SK-N-SH treated with all-trans-retinoic acid at 6 μM for 48 hours (cell line): ENCODE data around the gene LMCD1.

Source experiments
- ATAC-seq: fragments of 200-7000 bp; cut with Tn5 transposase; 3 replicates; pipeline ENCODE4 v1.9.1; 2020; ENCODE audit warnings: mild to moderate bottlenecking, moderate library complexity
- ARNTL ChIP-seq: fragments of 450-650 bp; formaldehyde crosslinking; IDR thresholded peaks from 2 replicates; pipeline ENCODE4 v1.5.0; 2020; ENCODE audit warnings: low read depth, mild to moderate bottlenecking, moderate library complexity, borderline replicate concordance
- CSDC2 ChIP-seq: fragments of 250-450 bp; sonication (Bioruptor Pico); IDR thresholded peaks from 2 replicates; pipeline ENCODE4 v1.5.0; 2020; ENCODE audit warnings: mild to moderate bottlenecking, moderate library complexity
- GLIS3 ChIP-seq: fragments of 250-450 bp; sonication (Bioruptor Pico); IDR thresholded peaks from 2 replicates; pipeline ENCODE4 v1.5.0; 2020; ENCODE audit warnings: mild to moderate bottlenecking, moderate library complexity
- ISL1 ChIP-seq: fragments of 250-450 bp; sonication (Bioruptor Pico); IDR thresholded peaks from 2 replicates; pipeline ENCODE4 v2.1.2; 2022; ENCODE audit warnings: mild to moderate bottlenecking, moderate library complexity
- PPARA ChIP-seq: fragments of 250-450 bp; sonication (Bioruptor Pico); IDR thresholded peaks from 2 replicates; pipeline ENCODE4 v1.5.0; 2020; ENCODE audit warnings: mild to moderate bottlenecking, borderline replicate concordance
- SNAI2 ChIP-seq: fragments of 250-450 bp; sonication (Bioruptor Pico); IDR thresholded peaks from 2 replicates; pipeline ENCODE4 v1.5.0; 2020; ENCODE audit warnings: mild to moderate bottlenecking, moderate library complexity
- TCF4 ChIP-seq: fragments of 250-450 bp; sonication (Bioruptor Pico); IDR thresholded peaks from 2 replicates; pipeline ENCODE4 v1.8.0; 2021; ENCODE audit warnings: mild to moderate bottlenecking, moderate library complexity, borderline replicate concordance
- TOX ChIP-seq: fragments of 250-450 bp; sonication (Bioruptor Pico); IDR thresholded peaks from 2 replicates; pipeline ENCODE4 v1.8.0; 2021; ENCODE audit warnings: mild to moderate bottlenecking, moderate library complexity, borderline replicate concordance
- ZC3H10 ChIP-seq: fragments of 250-450 bp; sonication (Bioruptor Pico); IDR thresholded peaks from 2 replicates; pipeline ENCODE4 v1.5.1; 2021; ENCODE audit warnings: mild to moderate bottlenecking, moderate library complexity
- ZFP3 ChIP-seq: fragments of 250-450 bp; sonication (Bioruptor Pico); IDR thresholded peaks from 2 replicates; pipeline ENCODE4 v1.5.0; 2020; ENCODE audit warnings: mild to moderate bottlenecking, moderate library complexity
- ZFP30 ChIP-seq: fragments of 450-650 bp; formaldehyde crosslinking; IDR thresholded peaks from 2 replicates; pipeline ENCODE4 v1.5.0; 2022; ENCODE audit warnings: mild to moderate bottlenecking, moderate library complexity
- ZNF565 ChIP-seq: fragments of 450-650 bp; formaldehyde crosslinking; conservative IDR thresholded peaks from 2 replicates; pipeline ENCODE4 v1.5.0; 2020; ENCODE audit warnings: low read depth, mild to moderate bottlenecking, moderate library complexity
- ZNF70 ChIP-seq: fragments of 450-650 bp; formaldehyde crosslinking; IDR thresholded peaks from 2 replicates; pipeline ENCODE4 v1.5.0; 2020; ENCODE audit warnings: mild to moderate bottlenecking, moderate library complexity
- ZNF8 ChIP-seq: fragments of 450-650 bp; formaldehyde crosslinking; IDR thresholded peaks from 2 replicates; pipeline ENCODE4 v1.5.0; 2020; ENCODE audit warnings: mild to moderate bottlenecking, moderate library complexity
- TF ChIP-seq, protein P1 (sequence below): fragments of 250-450 bp; sonication (Bioruptor Pico); IDR thresholded peaks from 2 replicates; pipeline ENCODE4 v1.5.1; 2021; ENCODE audit warnings: mild to moderate bottlenecking, moderate library complexity
- TF ChIP-seq, protein P2 (sequence below): fragments of 250-450 bp; sonication (Bioruptor Pico); IDR thresholded peaks from 2 replicates; pipeline ENCODE4 v1.8.0; 2021; ENCODE audit warnings: low read depth, mild to moderate bottlenecking, moderate library complexity, borderline replicate concordance
- TF ChIP-seq, protein P3 (sequence below): fragments of 250-450 bp; sonication (Bioruptor Pico); IDR thresholded peaks from 2 replicates; pipeline ENCODE4 v1.5.1; 2020; ENCODE audit warnings: low read depth, mild to moderate bottlenecking, moderate library complexity
- TF ChIP-seq, protein P4 (sequence below): fragments of 250-450 bp; sonication (Bioruptor Pico); IDR thresholded peaks from 2 replicates; pipeline ENCODE4 v1.8.0; 2020; ENCODE audit warnings: mild to moderate bottlenecking, moderate library complexity, borderline replicate concordance
- TF ChIP-seq, protein P5 (sequence below): fragments of 250-450 bp; sonication (Bioruptor Pico); IDR thresholded peaks from 2 replicates; pipeline ENCODE4 v1.5.0; 2020; ENCODE audit warnings: mild to moderate bottlenecking, moderate library complexity

Gene LMCD1

DNA sequence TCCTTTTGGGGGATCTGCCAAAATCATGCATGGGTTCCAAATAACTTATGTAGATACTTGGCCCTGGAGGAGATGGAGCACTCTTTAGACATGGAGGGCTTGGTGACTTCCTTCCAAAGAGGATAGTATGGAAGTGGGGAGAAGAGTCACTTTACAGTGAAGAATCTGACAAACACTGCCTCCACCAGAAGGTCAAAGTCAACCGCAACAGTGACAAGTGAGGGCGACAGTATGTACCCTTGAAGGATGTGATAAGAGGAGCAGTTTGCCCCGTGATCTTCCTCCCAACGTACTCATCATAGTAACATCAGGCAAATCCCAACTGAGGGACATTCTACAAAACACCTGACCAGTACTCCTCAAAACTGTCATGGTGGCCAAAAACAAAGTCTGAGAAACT lies 62.0 kb downstream of the LMCD1 start:
- TF ChIP-seq TOX (CRISPR knock-in tag): no peak
- TF ChIP-seq ZNF70 (CRISPR knock-in tag): no peak
- TF ChIP-seq, protein P1, sequence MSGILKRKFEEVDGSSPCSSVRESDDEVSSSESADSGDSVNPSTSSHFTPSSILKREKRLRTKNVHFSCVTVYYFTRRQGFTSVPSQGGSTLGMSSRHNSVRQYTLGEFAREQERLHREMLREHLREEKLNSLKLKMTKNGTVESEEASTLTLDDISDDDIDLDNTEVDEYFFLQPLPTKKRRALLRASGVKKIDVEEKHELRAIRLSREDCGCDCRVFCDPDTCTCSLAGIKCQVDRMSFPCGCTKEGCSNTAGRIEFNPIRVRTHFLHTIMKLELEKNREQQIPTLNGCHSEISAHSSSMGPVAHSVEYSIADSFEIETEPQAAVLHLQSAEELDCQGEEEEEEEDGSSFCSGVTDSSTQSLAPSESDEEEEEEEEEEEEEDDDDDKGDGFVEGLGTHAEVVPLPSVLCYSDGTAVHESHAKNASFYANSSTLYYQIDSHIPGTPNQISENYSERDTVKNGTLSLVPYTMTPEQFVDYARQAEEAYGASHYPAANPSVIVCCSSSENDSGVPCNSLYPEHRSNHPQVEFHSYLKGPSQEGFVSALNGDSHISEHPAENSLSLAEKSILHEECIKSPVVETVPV (CRISPR knock-in tag): no peak
- no peak for TF ChIP-seq ZFP3
- TF ChIP-seq, protein P2, sequence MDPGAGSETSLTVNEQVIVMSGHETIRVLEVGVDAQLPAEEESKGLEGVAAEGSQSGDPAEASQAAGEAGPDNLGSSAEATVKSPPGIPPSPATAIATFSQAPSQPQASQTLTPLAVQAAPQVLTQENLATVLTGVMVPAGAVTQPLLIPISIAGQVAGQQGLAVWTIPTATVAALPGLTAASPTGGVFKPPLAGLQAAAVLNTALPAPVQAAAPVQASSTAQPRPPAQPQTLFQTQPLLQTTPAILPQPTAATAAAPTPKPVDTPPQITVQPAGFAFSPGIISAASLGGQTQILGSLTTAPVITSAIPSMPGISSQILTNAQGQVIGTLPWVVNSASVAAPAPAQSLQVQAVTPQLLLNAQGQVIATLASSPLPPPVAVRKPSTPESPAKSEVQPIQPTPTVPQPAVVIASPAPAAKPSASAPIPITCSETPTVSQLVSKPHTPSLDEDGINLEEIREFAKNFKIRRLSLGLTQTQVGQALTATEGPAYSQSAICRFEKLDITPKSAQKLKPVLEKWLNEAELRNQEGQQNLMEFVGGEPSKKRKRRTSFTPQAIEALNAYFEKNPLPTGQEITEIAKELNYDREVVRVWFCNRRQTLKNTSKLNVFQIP (CRISPR knock-in tag): no peak
- TF ChIP-seq ISL1 (CRISPR knock-in tag): no peak
- no peak for TF ChIP-seq ARNTL (CRISPR knock-in tag)
- no peak for TF ChIP-seq SNAI2 (CRISPR knock-in tag)
- TF ChIP-seq, protein P3, sequence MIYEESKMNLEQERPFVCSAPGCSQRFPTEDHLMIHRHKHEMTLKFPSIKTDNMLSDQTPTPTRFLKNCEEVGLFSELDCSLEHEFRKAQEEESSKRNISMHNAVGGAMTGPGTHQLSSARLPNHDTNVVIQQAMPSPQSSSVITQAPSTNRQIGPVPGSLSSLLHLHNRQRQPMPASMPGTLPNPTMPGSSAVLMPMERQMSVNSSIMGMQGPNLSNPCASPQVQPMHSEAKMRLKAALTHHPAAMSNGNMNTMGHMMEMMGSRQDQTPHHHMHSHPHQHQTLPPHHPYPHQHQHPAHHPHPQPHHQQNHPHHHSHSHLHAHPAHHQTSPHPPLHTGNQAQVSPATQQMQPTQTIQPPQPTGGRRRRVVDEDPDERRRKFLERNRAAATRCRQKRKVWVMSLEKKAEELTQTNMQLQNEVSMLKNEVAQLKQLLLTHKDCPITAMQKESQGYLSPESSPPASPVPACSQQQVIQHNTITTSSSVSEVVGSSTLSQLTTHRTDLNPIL: no peak
- no peak for TF ChIP-seq ZNF565
- no peak for TF ChIP-seq TCF4 (CRISPR knock-in tag)
- no peak for TF ChIP-seq CSDC2 (CRISPR knock-in tag)
- TF ChIP-seq, protein P4, sequence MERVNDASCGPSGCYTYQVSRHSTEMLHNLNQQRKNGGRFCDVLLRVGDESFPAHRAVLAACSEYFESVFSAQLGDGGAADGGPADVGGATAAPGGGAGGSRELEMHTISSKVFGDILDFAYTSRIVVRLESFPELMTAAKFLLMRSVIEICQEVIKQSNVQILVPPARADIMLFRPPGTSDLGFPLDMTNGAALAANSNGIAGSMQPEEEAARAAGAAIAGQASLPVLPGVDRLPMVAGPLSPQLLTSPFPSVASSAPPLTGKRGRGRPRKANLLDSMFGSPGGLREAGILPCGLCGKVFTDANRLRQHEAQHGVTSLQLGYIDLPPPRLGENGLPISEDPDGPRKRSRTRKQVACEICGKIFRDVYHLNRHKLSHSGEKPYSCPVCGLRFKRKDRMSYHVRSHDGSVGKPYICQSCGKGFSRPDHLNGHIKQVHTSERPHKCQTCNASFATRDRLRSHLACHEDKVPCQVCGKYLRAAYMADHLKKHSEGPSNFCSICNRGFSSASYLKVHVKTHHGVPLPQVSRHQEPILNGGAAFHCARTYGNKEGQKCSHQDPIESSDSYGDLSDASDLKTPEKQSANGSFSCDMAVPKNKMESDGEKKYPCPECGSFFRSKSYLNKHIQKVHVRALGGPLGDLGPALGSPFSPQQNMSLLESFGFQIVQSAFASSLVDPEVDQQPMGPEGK (CRISPR knock-in tag): no peak
- TF ChIP-seq, all 23 proteins: peak for 0
- ATAC-seq: no peak

DNA sequence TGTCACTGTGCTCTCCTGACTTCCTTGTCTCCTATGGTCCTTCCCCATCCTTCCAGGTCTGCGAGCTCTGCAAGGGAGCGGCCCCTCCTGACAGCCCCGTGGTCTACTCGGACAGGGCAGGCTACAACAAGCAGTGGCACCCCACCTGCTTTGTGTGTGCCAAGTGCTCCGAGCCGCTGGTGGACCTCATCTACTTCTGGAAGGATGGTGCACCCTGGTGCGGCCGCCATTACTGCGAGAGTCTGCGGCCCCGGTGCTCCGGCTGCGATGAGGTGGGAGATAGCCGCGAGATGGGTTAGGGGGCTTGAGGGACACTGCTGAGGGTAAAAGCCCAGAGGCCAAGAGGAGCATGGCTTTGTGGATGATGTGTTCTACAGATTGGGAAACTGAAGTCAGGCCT lies 63.8 kb downstream of the LMCD1 start:
- ATAC-seq: no peak
- TF ChIP-seq PPARA (no peak), ISL1 (CRISPR knock-in tag) (no peak), ZFP30 (CRISPR knock-in tag) (no peak), ZC3H10 (CRISPR knock-in tag) (no peak), GLIS3 (CRISPR knock-in tag) (no peak), ZNF8 (no peak), CSDC2 (CRISPR knock-in tag) (no peak), TCF4 (CRISPR knock-in tag) (no peak), ZNF70 (CRISPR knock-in tag) (no peak), SNAI2 (CRISPR knock-in tag) (no peak), ZNF565 (no peak)
- TF ChIP-seq, protein P5, sequence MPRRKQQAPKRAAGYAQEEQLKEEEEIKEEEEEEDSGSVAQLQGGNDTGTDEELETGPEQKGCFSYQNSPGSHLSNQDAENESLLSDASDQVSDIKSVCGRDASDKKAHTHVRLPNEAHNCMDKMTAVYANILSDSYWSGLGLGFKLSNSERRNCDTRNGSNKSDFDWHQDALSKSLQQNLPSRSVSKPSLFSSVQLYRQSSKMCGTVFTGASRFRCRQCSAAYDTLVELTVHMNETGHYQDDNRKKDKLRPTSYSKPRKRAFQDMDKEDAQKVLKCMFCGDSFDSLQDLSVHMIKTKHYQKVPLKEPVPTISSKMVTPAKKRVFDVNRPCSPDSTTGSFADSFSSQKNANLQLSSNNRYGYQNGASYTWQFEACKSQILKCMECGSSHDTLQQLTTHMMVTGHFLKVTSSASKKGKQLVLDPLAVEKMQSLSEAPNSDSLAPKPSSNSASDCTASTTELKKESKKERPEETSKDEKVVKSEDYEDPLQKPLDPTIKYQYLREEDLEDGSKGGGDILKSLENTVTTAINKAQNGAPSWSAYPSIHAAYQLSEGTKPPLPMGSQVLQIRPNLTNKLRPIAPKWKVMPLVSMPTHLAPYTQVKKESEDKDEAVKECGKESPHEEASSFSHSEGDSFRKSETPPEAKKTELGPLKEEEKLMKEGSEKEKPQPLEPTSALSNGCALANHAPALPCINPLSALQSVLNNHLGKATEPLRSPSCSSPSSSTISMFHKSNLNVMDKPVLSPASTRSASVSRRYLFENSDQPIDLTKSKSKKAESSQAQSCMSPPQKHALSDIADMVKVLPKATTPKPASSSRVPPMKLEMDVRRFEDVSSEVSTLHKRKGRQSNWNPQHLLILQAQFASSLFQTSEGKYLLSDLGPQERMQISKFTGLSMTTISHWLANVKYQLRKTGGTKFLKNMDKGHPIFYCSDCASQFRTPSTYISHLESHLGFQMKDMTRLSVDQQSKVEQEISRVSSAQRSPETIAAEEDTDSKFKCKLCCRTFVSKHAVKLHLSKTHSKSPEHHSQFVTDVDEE (CRISPR knock-in tag): no peak
- TF ChIP-seq, protein P1 (CRISPR knock-in tag): no peak
- TF ChIP-seq, protein P4 (CRISPR knock-in tag): no peak
